GM12878 (cell line): Measurements from ENCODE around the gene TMEM201. TPM values are rescaled to one million over a fixed set of nuclear protein-coding genes. Genes with fewer than 3 reads are reported as not detected.

Experiments used
- ATAC-seq: fragments of 200-7000 bp; cut with Tn5 transposase; 3 replicates; pipeline ENCODE4 v1.9.1; 2020; ENCODE audit warnings: mild to moderate bottlenecking, moderate library complexity
- BruUV-seq: library from RNA; stranded (reverse); fragments of 400-500 nt; replicated peaks from 2 replicates; lab custom pipeline; 2021; lab: Mats Ljungman, UMichigan
- CTCF ChIA-PET: fragments of 300-600 bp; sonication (Branson Sonifier 250); formaldehyde crosslinking; extraction: SDS; loops from one replicate; lab custom pipeline; 2021; ENCODE audit warnings: inconsistent platforms; lab: Yijun Ruan, JAX
- POLR2A ChIA-PET: fragments of 350-600 bp; formaldehyde crosslinking; extraction: SDS; loops from one replicate; lab custom pipeline; 2021; ENCODE audit warnings: inconsistent platforms; lab: Charles Lee
- RAD21 ChIA-PET: fragments of 300-600 bp; sonication (Branson Sonifier 250); formaldehyde crosslinking; loops from one replicate; lab custom pipeline; 2023; ENCODE audit warnings: antibody characterized with exemption; ENCODE audit not compliant: unreplicated experiment; lab: Charles Lee
- SMC1A ChIA-PET: fragments of 300-600 bp; sonication (Branson Sonifier 250); formaldehyde crosslinking; loops from one replicate; lab custom pipeline; 2023; ENCODE audit not compliant: unreplicated experiment, uncharacterized antibody; lab: Charles Lee
- DNase-seq: peaks from one replicate; pipeline ENCODE4 v3.0.0-alpha.2; 2011; ENCODE audit warnings: low read depth, low spot score
- FAIRE-seq: peaks from 3 replicates; lab custom pipeline; 2011; peaks lifted over from hg19 to GRCh38; lab: Jason Lieb, UNC
- H2AFZ ChIP-seq: 2 replicates; pipeline ENCODE4 v1.6.0; 2011; ENCODE audit warnings: low read depth, low read length, control low read depth; ENCODE audit not compliant: control insufficient read depth
- H3K27ac ChIP-seq: 2 replicates; pipeline ENCODE4 v1.5.1; 2011; ENCODE audit warnings: control low read depth; ENCODE audit not compliant: control insufficient read depth, insufficient read depth
- H3K27me3 ChIP-seq, 2 experiments: replicated peaks in 1 of 2; 2 replicates each; pipeline versions ENCODE4 v1.6.0 to v1.6.1; 2011; ENCODE audit warnings: low read length in 1 of 2; ENCODE audit not compliant: control insufficient read depth in 2 of 2, insufficient read depth in 2 of 2
- H3K36me3 ChIP-seq, 2 experiments: 2 replicates each; pipeline ENCODE4 v1.5.1; 2011; ENCODE audit warnings: low read length in 1 of 2; ENCODE audit not compliant: control insufficient read depth in 2 of 2, insufficient read depth in 2 of 2
- H3K4me1 ChIP-seq: 2 replicates; pipeline ENCODE4 v1.6.1; 2011; ENCODE audit warnings: mild to moderate bottlenecking, low read length, moderate library complexity, mixed read lengths; ENCODE audit not compliant: control insufficient read depth, insufficient read depth
- H3K4me2 ChIP-seq: 2 replicates; pipeline ENCODE4 v1.6.0; 2011; ENCODE audit warnings: control low read depth; ENCODE audit not compliant: control insufficient read depth, insufficient read depth
- H3K4me3 ChIP-seq: fragments of 200-600 bp; sonication (generic); 2 replicates; pipeline ENCODE4 v1.5.1; 2016
- H3K79me2 ChIP-seq: 2 replicates; pipeline ENCODE4 v1.6.0; 2011; ENCODE audit warnings: low read length; ENCODE audit not compliant: control insufficient read depth, insufficient read depth
- H3K9ac ChIP-seq: 2 replicates; pipeline ENCODE4 v1.8.0; 2011; ENCODE audit warnings: low read length, control low read depth, mixed read lengths; ENCODE audit not compliant: control insufficient read depth, insufficient read depth
- H3K9me3 ChIP-seq: replicated peaks from 3 replicates; pipeline ENCODE4 v1.5.1; 2011; ENCODE audit warnings: mild to moderate bottlenecking, low read length; ENCODE audit not compliant: control insufficient read depth, insufficient read depth
- H4K20me1 ChIP-seq: 2 replicates; pipeline ENCODE4 v1.6.0; 2011; ENCODE audit not compliant: control insufficient read depth, insufficient read depth
- BCL11A ChIP-seq: IDR thresholded peaks from 2 replicates; pipeline ENCODE4 v1.6.1; 2011; ENCODE audit warnings: low read depth, low read length
- HDAC6 ChIP-seq: fragments of 200-600 bp; sonication (generic); IDR thresholded peaks from one replicate; pipeline ENCODE4 v1.8.0; 2017; ENCODE audit warnings: antibody characterized with exemption; ENCODE audit not compliant: unreplicated experiment
- KDM1A ChIP-seq: fragments of 200-600 bp; sonication (generic); IDR thresholded peaks from 2 replicates; pipeline ENCODE4 v1.6.1; 2016; ENCODE audit warnings: borderline replicate concordance
- NFYA ChIP-seq: IDR thresholded peaks from 2 replicates; pipeline ENCODE4 v1.6.1; 2011; ENCODE audit warnings: low read depth, mild to moderate bottlenecking, low read length, improper control_type of control experiment, borderline replicate concordance
- NR2F1 ChIP-seq: fragments of 450-650 bp; conservative IDR thresholded peaks from 2 replicates; pipeline ENCODE4 v1.6.1; 2017; ENCODE audit warnings: mild to moderate bottlenecking
- STAT1 ChIP-seq: fragments of 450-650 bp; conservative IDR thresholded peaks from 2 replicates; pipeline ENCODE4 v1.6.1; 2014; ENCODE audit warnings: antibody characterized with exemption, mild to moderate bottlenecking
- YBX1 ChIP-seq: fragments of 450-650 bp; IDR thresholded peaks from 2 replicates; pipeline ENCODE4 v1.6.1; 2016; ENCODE audit warnings: antibody characterized with exemption
- ZNF622 ChIP-seq: fragments of 450-650 bp; IDR thresholded peaks from 2 replicates; pipeline ENCODE4 v1.6.1; 2017; ENCODE audit warnings: mild to moderate bottlenecking, inconsistent platforms
- WGBS: methylation state at CpG from one replicate; pipeline ENCODE4 v1.1.6; 2016; ENCODE audit warnings: low lambda C conversion rate; ENCODE audit not compliant: insufficient replicate concordance, insufficient coverage; ENCODE audit errors: missing lambda C conversion rate; 5-methylcytosine and 5-hydroxymethylcytosine counted together
- in situ Hi-C: fragments of 300-500 bp; cut with MboI; formaldehyde crosslinking; loops from 9 replicates; pipeline ENCODE4 v1.14.3; 2018; ENCODE audit warnings: mixed read lengths
- intact Hi-C: fragments of 100-400 bp; cut with micrococcal nuclease; formaldehyde crosslinking; loops from one replicate; pipeline ENCODE4 v1.14.2; 2022; ENCODE audit not compliant: unreplicated experiment
- polyA plus RNA-seq, 11 experiments: library from polyadenylated mRNA; depleted of rRNA in 4 of 11; unstranded in 6 of 11; stranded (reverse) in 5 of 11; fragments of >200 nt; fragmentation: Nextera tagmentation in 4 of 11; fragmentation: Illumina TruSeq in 1 of 11; extraction: Ambion mirVana in 4 of 11; extraction: Trizol in 1 of 11; gene quantifications; 1 replicate in 1 of 11; 2 replicates in 10 of 11; pipeline versions ENCODE4 v1.2.1 to v1.2.3, GENCODE V29; 2011 to 2016; ENCODE audit warnings: inconsistent platforms in 2 of 11, missing spikeins in 2 of 11, low read depth in 1 of 11
- total RNA-seq, 4 experiments: library from RNA; depleted of rRNA in 3 of 4; stranded (reverse); fragments of >200 nt in 3 of 4; fragmentation: Illumina TruSeq in 1 of 4; extraction: Trizol in 1 of 4; gene quantifications; 2 replicates each; pipeline versions ENCODE4 v1.2.1 to v1.2.3, GENCODE V29; 2013 to 2021

Gene TMEM201
- total and polyA plus RNA-seq, 10 of the 15 experiments (the other 5 are each of a cell fraction or from before 2014, with no cell fraction given) = 0.13 to 26.6 (median 6.1) TPM

- H3K79me2 ChIP-seq = no peaks in the 10 kb centered on the region
- in situ Hi-C loops = no loop called here
- no TSS peak for BruUV-seq
- H3K4me2 ChIP-seq = no peak overlapping the region
- H3K9ac ChIP-seq = no peak overlapping the region
- ATAC-seq = no peak
- WGBS = 91% methylated on average over 38 of the region's 39 CpGs
- no peak overlapping the region for H3K4me3 ChIP-seq
- no peak for DNase-seq
- RAD21 ChIA-PET = no interaction called here
- POLR2A ChIA-PET = no interaction called here
- FAIRE-seq = no peak
- SMC1A ChIA-PET = no interaction called here
- H3K27ac ChIP-seq = no peak overlapping the region
- TF ChIP-seq KDM1A (no peak), BCL11A (no peak), HDAC6 (no peak), ZNF622 (no peak), STAT1 (no peak), YBX1 (no peak), NR2F1 (no peak), NFYA (no peak)
- peaks cover 10 to 41% of the 10 kb centered on the region in 2 experiments; a peak in 3 of 4 replicates for H3K36me3 ChIP-seq
- H3K27me3 ChIP-seq = no peaks in the 10 kb centered on the region
- intact Hi-C loops = no loop called here
- CTCF ChIA-PET = no interaction called here
- H2AFZ ChIP-seq = no peak overlapping the region
- H3K4me1 ChIP-seq = no peaks in the 10 kb centered on the region
- no peaks in the 10 kb centered on the region for H4K20me1 ChIP-seq
- no peaks in the 10 kb centered on the region for H3K9me3 ChIP-seq
Measured at GRCh38 chr1:9600861-9601834, 12.4 kb downstream of the TMEM201 start.
